Astrocyte (in vitro differentiated cells and primary cell): ENCODE data around the gene ATP10D. TPM values are rescaled to one million over a fixed set of nuclear protein-coding genes. Genes with fewer than 3 reads are reported as not detected.

Source experiments
- DNase-seq: peaks from one replicate; pipeline ENCODE4 v3.0.0-alpha.2; 2010; ENCODE audit warnings: low read depth
- FAIRE-seq: peaks from 2 replicates; lab custom pipeline; 2011; peaks lifted over from hg19 to GRCh38; lab: Jason Lieb, UNC
- H2AFZ ChIP-seq: 2 replicates; pipeline ENCODE4 v1.6.0; 2012; ENCODE audit warnings: low read depth, low read length, inconsistent platforms
- H3K27ac ChIP-seq: 2 replicates; pipeline ENCODE4 v1.5.1; 2011; ENCODE audit warnings: low read depth, low read length, inconsistent platforms
- H3K27me3 ChIP-seq: 2 replicates; pipeline ENCODE4 v1.6.0; 2011; ENCODE audit warnings: low read length, inconsistent platforms; ENCODE audit not compliant: insufficient read depth
- H3K36me3 ChIP-seq: 2 replicates; pipeline ENCODE4 v1.5.1; 2011; ENCODE audit warnings: low read length, inconsistent platforms; ENCODE audit not compliant: insufficient read depth
- H3K4me1 ChIP-seq: 2 replicates; pipeline ENCODE4 v1.5.1; 2011; ENCODE audit warnings: low read length, inconsistent platforms; ENCODE audit not compliant: insufficient read depth
- H3K4me2 ChIP-seq: 2 replicates; pipeline ENCODE4 v1.6.0; 2012; ENCODE audit warnings: low read length, inconsistent platforms
- H3K4me3 ChIP-seq: 2 replicates; pipeline ENCODE4 v1.5.1; 2011; ENCODE audit warnings: low read depth, mild to moderate bottlenecking, low read length, inconsistent platforms; ENCODE audit not compliant: insufficient read depth
- H3K79me2 ChIP-seq: 2 replicates; pipeline ENCODE4 v1.6.0; 2012; ENCODE audit warnings: mild to moderate bottlenecking, low read length, inconsistent platforms; ENCODE audit not compliant: insufficient read depth
- H3K9ac ChIP-seq: 2 replicates; pipeline ENCODE4 v1.6.0; 2012; ENCODE audit warnings: mild to moderate bottlenecking, low read length, inconsistent platforms
- H3K9me3 ChIP-seq: 2 replicates; pipeline ENCODE4 v1.5.1; 2012; ENCODE audit warnings: low read depth, mild to moderate bottlenecking, low read length, inconsistent platforms; ENCODE audit not compliant: insufficient read depth
- H4K20me1 ChIP-seq: 2 replicates; pipeline ENCODE4 v1.6.0; 2012; ENCODE audit warnings: low read length, inconsistent platforms; ENCODE audit not compliant: insufficient read depth
- H3K27ac Mint-ChIP-seq: one replicate; pipeline ENCODE4 v1.8.0; 2021; ENCODE audit warnings: mild to moderate bottlenecking, mixed read lengths; ENCODE audit not compliant: unreplicated experiment
- H3K27me3 Mint-ChIP-seq: one replicate; pipeline ENCODE4 v1.8.0; 2021; ENCODE audit warnings: low read depth, mixed read lengths; ENCODE audit not compliant: unreplicated experiment
- H3K36me3 Mint-ChIP-seq: one replicate; pipeline ENCODE4 v1.8.0; 2021; ENCODE audit warnings: low read depth, mixed read lengths; ENCODE audit not compliant: unreplicated experiment
- H3K4me1 Mint-ChIP-seq: one replicate; pipeline ENCODE4 v1.8.0; 2021; ENCODE audit warnings: low read depth, mixed read lengths; ENCODE audit not compliant: unreplicated experiment
- H3K4me3 Mint-ChIP-seq: one replicate; pipeline ENCODE4 v1.8.0; 2021; ENCODE audit warnings: mild to moderate bottlenecking, moderate library complexity, mixed read lengths; ENCODE audit not compliant: unreplicated experiment
- H3K9me3 Mint-ChIP-seq: one replicate; pipeline ENCODE4 v1.8.0; 2021; ENCODE audit warnings: mild to moderate bottlenecking, mixed read lengths; ENCODE audit not compliant: unreplicated experiment
- EZH2 ChIP-seq: IDR thresholded peaks from 2 replicates; pipeline ENCODE4 v1.6.1; 2012; ENCODE audit warnings: mild to moderate bottlenecking, low read length, inconsistent platforms; ENCODE audit not compliant: insufficient read depth
- total RNA-seq: library from RNA; stranded (reverse); gene quantifications from 2 replicates; pipeline ENCODE4 v1.2.1, GENCODE V29; 2021
- TF ChIP-seq, protein P1 (sequence below): IDR thresholded peaks from 2 replicates; pipeline ENCODE4 v1.5.1; 2011; ENCODE audit warnings: low read depth, mild to moderate bottlenecking, inconsistent platforms, low read length, moderate library complexity; ENCODE audit not compliant: insufficient read depth

ATP10D gene
- total RNA-seq, 1 donor from 2014 or later: 75.8 TPM

DNA sequence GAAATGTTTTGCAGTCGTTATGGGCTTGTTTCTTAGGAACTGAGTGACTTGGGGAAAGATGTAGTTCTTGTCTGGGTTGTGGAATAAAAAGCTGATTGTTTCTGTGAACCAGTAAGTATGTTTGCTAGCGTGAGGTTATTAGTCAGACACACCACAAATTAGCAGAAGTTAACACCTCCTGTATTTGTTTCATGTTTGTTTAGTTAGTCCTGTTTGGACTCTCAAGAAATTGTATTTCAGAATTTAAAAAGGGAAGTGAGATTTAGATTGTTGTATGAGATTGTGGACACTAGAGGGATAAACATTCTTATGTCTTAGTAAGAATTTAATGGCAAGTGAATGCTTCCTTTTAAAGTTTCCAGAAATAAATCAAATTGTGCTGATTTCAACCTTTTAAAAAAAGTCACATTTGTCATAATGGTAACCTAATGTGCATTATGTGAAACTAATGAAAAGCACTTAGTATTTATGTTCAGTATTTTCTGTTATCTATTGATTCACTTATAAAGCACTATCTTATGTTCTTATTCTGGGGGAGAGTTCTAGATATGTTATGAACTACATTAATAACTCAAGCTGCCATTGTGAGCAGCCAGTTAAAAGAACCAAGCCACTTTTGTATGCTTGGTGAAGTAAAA is 25.6 kb downstream of the ATP10D start:
- Histone ChIP-seq H3K4me1 (peaks cover 6% of the 10 kb centered on the region), H3K27me3 (no peaks in the 10 kb centered on the region), H4K20me1 (no peaks in the 10 kb centered on the region), H3K79me2 (peaks cover 38% of the 10 kb centered on the region), H2AFZ (no peak overlapping the region), H3K9me3 (no peaks in the 10 kb centered on the region), H3K4me2 (peak overlapping the region; percentile 16), H3K4me3 (no peak overlapping the region), H3K36me3 (peaks cover 23% of the 10 kb centered on the region), H3K9ac (peak overlapping the region; percentile 48), H3K27ac (peak overlapping the region; percentile 28)
- Mint-ChIP-seq H3K9me3 (no peaks in the 10 kb centered on the region), H3K4me3 (peak overlapping the region; percentile 42), H3K4me1 (peaks cover 18% of the 10 kb centered on the region), H3K27me3 (no peaks in the 10 kb centered on the region), H3K36me3 (peaks cover 11% of the 10 kb centered on the region), H3K27ac (peak overlapping the region; percentile 97)
- FAIRE-seq (peak; percentile 54), DNase-seq (no peak)
- TF ChIP-seq, protein P1, sequence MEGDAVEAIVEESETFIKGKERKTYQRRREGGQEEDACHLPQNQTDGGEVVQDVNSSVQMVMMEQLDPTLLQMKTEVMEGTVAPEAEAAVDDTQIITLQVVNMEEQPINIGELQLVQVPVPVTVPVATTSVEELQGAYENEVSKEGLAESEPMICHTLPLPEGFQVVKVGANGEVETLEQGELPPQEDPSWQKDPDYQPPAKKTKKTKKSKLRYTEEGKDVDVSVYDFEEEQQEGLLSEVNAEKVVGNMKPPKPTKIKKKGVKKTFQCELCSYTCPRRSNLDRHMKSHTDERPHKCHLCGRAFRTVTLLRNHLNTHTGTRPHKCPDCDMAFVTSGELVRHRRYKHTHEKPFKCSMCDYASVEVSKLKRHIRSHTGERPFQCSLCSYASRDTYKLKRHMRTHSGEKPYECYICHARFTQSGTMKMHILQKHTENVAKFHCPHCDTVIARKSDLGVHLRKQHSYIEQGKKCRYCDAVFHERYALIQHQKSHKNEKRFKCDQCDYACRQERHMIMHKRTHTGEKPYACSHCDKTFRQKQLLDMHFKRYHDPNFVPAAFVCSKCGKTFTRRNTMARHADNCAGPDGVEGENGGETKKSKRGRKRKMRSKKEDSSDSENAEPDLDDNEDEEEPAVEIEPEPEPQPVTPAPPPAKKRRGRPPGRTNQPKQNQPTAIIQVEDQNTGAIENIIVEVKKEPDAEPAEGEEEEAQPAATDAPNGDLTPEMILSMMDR: peak; percentile 4
- no peak for TF ChIP-seq EZH2

DNA sequence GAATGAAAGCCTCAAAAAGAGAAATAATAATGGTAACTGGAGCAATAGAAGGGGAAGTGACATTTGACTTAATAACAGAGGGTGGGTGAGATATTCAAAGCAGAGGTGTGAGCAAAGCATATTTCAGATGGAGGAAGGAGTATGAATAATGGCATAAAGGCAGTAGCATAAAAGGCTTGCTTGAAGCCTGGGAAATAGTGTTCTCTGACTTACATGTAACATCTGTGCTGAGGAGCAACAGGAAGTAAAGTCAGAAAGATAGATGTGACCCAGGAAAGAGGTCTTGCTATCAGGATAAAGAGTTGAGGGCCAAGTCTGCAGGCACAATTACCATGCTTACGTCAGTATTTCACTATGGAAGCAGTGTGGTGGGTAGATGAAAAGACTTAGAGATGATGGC is 28.4 kb downstream of the ATP10D start:
- peaks cover 8% of the 10 kb centered on the region for H3K36me3 Mint-ChIP-seq
- H3K4me1 Mint-ChIP-seq: peaks cover 16% of the 10 kb centered on the region
- H3K79me2 ChIP-seq: peaks cover 19% of the 10 kb centered on the region
- H3K9ac ChIP-seq: no peak overlapping the region
- no peak overlapping the region for H2AFZ ChIP-seq
- H3K36me3 ChIP-seq: peaks cover 24% of the 10 kb centered on the region
- DNase-seq (no peak), FAIRE-seq (no peak)
- H3K9me3 ChIP-seq: no peaks in the 10 kb centered on the region
- H4K20me1 ChIP-seq: no peaks in the 10 kb centered on the region
- no peaks in the 10 kb centered on the region for H3K27me3 ChIP-seq
- no peaks in the 10 kb centered on the region for H3K9me3 Mint-ChIP-seq
- no peaks in the 10 kb centered on the region for H3K27me3 Mint-ChIP-seq
- no peak overlapping the region for H3K27ac Mint-ChIP-seq
- no peak overlapping the region for H3K4me3 ChIP-seq
- TF ChIP-seq, protein P1: no peak
- TF ChIP-seq EZH2: no peak
- H3K4me1 ChIP-seq: peaks cover 6% of the 10 kb centered on the region
- H3K4me2 ChIP-seq: no peak overlapping the region
- no peak overlapping the region for H3K4me3 Mint-ChIP-seq
- no peak overlapping the region for H3K27ac ChIP-seq

DNA sequence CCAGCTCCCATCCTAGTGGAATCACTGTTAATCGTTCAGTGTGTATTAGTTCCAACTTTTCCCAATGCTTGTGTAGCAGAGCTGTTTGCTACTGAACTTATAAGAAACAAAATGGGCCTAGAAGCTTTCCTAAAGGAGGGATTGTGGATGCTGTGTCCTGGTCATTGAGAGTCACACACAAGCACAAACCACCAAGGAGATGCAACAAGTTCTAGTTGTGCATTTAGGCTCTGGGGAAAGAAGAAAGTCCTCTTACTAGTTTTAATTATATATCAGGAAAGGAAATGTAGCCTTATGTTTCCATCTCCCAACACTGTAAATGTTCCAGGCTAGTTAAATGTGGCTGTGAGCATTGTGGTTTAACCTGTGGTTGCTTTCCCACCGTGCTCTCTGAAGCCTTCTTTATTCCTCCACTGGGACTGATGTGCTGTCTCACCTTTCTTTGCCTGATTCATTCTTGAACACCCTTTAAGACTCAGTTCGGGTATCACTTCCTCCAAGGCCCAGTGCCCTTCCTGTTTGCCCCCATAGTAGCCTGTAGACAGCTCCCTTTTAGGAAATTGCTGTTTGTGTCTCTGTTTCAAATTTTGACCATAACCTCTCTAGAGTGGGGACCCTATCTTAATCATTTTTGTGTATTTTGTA is 34.3 kb downstream of the ATP10D start:
- Histone ChIP-seq H3K4me1 (peaks cover 4% of the 10 kb centered on the region), H3K4me3 (no peak overlapping the region), H3K27me3 (no peaks in the 10 kb centered on the region), H3K79me2 (peaks cover 3% of the 10 kb centered on the region), H3K36me3 (peaks cover 24% of the 10 kb centered on the region), H4K20me1 (no peaks in the 10 kb centered on the region), H3K9me3 (no peaks in the 10 kb centered on the region), H3K27ac (peak overlapping the region; percentile 12), H3K4me2 (no peak overlapping the region), H2AFZ (no peak overlapping the region), H3K9ac (no peak overlapping the region)
- TF ChIP-seq, protein P1: no peak
- no peak for TF ChIP-seq EZH2
- Mint-ChIP-seq H3K27me3 (no peaks in the 10 kb centered on the region), H3K4me1 (peaks cover 20% of the 10 kb centered on the region), H3K36me3 (peaks cover 12% of the 10 kb centered on the region), H3K9me3 (no peaks in the 10 kb centered on the region), H3K4me3 (peak overlapping the region; percentile 34), H3K27ac (peak overlapping the region; percentile 77)
- DNase-seq (peak; percentile 57), FAIRE-seq (no peak)
